Left colon (tissue), 2 donors: ENCODE measurements around the gene CAMKK2. TPM values are rescaled to one million over a fixed set of nuclear protein-coding genes. Genes with fewer than 3 reads are reported as not detected.
"Not testable (repeated sequence)": the region's sequence is repeated elsewhere in the genome, so short reads cannot be mapped to it uniquely, and the experiment has no call there.

Experiments used
- ATAC-seq: fragments of 200-7000 bp; cut with Tn5 transposase; one replicate; pipeline ENCODE4 v1.9.1; 2020; ENCODE audit warnings: mild to moderate bottlenecking, moderate library complexity
- DNase-seq, 2 donors: peaks; one replicate each; pipeline ENCODE4 v3.0.0-alpha.2; 2020
- intact Hi-C, 2 donors: fragments of 100-400 bp; cut with DNase I in 1 of 2; cut with micrococcal nuclease in 1 of 2; formaldehyde crosslinking; loops; one replicate each; pipeline versions ENCODE4 v1.11.2 to v1.14.0; 2022; cut with DNase I, micrococcal nuclease
- total RNA-seq, 2 donors: library from RNA; stranded (reverse); fragmentation: NEBNext Ultra II Directional; extraction: Animal tissue kit (Norgen Biotek cat#: 25700); gene quantifications; one replicate each; pipeline ENCODE4 v1.2.1, GENCODE V29; 2021
- donor health status: DM: no; HTN: no; CAD: no.
- donor health status: DM: yes; HTN: yes; CAD: no.

Gene CAMKK2
- total RNA-seq, 2 donors from 2014 or later, result 48.1 to 55.4 TPM

DNA sequence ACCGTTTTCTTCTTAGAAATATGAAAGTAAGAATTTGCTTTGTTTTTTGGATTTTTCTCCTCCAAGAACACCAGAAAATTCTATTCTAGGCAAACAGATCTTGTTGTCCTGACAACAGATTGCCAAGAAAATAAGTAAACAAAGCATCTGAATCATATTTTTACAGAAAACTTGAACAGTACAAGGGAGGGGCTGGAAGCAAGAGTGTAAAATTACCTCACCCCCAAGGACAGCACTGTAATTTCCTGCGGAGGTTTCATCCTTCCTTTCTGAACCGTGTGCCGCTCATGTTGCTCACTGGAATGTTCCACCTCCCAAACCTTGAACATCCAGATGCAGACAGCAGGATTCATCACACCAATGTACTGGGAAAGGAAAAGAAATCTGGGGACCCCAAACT is 5.4 kb upstream of the CAMKK2 start:
- intact Hi-C loops, result no loop called here
- ATAC-seq (no peak), DNase-seq (no peak)

DNA sequence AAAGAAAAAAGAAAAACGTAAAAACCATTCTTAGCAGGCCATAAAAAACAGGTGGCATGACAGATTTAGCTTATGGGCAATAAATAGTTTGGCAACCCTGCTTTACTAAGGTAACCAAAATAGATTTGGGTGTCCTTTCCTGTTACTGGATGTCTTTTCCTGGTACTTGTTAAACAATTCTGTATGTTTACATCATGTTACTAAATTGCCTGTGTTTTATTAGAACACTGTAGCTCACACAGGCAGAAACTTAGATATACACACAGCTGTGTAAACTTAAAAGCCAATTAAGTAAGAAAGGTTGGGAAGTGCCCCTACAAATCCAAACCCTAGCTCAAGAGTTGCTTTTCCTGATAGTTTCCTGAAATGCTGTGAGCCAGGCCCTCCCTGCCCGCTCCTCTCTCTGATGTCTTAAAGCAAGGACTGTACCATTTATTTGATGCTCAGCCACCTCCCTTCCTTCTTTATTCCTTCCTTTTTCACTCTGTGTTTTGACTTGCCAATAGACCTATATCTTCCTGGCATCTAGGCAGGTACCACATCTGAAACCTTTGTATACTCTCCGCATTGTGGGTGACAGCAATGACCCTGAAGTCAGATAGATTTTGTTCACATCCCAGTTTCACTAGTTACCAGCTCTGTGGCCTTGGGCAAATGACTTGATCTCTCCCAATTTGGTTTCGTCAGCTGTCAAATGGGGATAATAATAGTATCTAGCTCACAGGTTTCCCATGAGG is 3.7 kb upstream of the CAMKK2 start:
- intact Hi-C loops, result no loop called here
- DNase-seq, result no peak
- ATAC-seq, result peak; percentile 9

DNA sequence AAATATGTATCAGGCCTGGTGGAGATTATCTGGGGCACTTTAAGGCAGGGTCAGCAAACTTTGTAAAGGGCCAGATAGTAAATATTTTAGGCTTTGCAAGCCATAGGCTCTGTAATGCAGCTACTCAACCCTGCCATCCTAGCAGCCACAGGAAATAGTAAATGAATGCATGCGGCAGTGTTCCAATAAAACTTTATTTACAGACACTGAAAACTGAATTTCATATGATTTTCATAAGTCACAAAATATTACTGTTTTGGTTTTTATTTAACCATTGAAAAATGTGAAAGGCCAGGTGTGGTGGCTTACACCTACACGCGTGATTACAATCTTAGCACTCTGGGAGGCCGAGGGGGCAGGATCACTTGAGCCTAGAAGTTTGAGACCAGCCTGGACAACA is 3.2 kb upstream of the CAMKK2 start:
- ATAC-seq (no peak), DNase-seq (no peak)
- intact Hi-C loops, result no loop called here

DNA sequence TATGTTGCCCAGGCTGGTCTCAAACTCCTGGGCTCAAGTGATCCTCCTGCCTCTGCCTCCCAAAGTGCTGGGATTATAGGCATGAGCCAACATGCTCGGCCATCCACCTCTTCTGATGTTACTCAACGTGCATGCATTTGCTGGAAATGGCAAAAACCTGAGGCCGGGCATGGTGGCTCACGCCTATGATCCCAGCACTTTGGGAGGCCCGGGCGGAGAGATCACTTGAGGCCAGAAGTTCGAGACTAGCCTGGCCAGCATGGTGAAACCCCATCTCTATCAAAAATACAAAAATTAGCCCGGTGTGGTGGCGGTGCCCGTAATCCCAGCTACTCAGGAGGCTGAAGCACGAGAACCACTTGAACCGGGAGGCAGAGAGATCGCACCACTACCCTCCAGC is 1.9 kb upstream of the CAMKK2 start:
- intact Hi-C loops, ATAC-seq, DNase-seq: not testable (repeated sequence)

DNA sequence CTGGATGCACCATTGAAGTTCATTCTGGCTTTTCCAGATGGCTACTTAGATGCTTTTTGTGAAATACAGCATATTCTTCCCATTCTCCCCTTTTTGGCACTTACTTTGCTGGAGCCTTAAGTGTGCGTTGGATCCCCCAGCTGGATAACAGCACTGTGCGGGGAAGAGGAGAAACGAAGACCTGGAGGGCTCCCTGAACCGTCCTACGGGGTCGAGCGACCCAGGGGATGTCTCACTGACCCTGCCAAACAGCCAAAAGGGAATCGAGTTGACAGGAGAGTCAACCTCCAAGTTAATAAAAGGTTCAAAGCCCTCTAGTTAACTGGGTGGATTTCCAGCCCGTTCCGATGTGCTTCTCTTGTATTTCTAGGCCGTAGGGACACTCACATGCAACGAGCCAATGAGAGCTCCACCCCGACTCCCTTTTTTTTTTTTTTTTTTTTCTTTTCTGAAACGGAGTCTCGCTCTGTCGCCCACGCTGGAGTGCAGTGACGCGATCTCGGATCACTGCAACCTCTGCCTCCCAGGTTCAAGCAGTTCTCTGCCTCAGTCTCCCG is 1.0 kb upstream of the CAMKK2 start:
- ATAC-seq (peak; percentile 15), DNase-seq (peak in 1 of 2 donors; percentile 36)
- intact Hi-C loops, result no loop called here

DNA sequence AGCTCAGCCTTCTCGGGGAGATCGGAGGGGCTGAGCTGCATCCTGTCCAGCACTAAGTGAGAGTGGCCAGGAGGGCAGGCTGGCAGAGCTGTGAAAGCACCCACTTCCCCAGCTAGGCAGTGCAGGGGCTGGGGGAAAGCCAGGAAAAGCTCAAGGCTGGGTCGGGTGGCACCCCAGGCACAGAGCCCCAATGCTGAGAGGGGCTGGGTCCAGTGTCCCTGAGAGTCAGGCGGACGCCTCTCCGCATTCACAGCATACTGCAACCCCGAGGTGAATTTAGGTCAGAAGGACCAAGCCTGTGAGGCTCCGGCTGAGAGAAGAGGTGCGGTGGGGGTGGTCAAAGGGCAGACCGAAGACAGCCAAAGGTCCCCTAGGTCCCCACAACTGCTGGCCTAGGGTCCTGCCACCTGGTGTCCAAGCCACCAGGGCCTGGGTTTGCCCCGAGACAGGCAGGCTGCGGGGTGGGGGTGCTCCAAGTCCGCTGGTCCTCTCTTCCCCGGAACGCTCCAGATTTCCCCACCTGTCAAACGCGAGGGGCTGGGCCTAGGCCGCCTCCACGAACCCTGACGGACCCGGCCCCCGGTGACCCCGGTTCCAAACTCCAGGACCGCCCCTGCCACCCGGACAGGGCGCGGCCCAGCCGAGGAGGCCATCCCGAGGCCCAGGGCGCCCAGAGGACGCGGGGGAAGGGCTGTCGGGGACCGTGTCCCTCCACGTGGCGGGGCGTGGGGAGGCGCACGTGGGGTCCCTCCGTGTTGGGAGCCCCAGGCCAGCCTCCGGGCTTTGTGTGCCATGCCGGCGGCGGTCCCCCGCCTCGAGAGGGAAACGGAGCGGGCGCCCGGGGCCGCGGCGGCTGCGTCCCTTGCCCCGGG is 527 bp downstream of the CAMKK2 start:
- DNase-seq (peak; percentile 56 to 68), ATAC-seq (peak; percentile 58)
- intact Hi-C loops, result no loop called here

DNA sequence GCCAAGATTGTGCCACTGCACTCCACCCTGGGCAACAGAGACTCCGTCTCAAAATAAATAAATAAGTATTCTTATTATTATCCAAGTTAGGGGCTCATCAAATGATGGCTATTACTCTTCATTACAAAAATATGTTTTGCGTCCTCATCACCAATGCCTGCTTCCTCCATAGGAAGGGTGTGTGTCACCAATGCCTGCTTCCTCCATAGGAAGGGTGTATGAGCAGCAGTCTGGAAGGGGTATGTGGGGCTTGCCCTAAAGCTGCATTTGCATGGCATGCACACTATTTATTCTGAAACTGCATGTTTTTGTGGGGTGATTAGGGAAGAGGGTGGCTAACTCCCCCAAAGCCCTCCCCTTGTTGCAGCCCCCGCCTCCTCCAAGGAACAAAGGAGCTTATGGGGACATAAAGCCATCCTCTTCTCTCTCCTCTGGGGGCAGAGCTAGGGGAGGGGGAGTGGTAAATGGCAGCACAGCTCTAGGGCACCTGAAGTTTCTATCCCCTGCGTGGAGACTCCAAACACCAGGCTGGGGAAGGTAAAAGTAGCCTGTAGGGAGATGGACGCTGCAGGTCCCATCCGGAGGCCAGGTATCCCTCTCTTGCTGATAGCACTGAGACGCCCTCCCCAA is 1.3 kb downstream of the CAMKK2 start:
- intact Hi-C loops, result no loop called here
- DNase-seq (no peak), ATAC-seq (no peak)

DNA sequence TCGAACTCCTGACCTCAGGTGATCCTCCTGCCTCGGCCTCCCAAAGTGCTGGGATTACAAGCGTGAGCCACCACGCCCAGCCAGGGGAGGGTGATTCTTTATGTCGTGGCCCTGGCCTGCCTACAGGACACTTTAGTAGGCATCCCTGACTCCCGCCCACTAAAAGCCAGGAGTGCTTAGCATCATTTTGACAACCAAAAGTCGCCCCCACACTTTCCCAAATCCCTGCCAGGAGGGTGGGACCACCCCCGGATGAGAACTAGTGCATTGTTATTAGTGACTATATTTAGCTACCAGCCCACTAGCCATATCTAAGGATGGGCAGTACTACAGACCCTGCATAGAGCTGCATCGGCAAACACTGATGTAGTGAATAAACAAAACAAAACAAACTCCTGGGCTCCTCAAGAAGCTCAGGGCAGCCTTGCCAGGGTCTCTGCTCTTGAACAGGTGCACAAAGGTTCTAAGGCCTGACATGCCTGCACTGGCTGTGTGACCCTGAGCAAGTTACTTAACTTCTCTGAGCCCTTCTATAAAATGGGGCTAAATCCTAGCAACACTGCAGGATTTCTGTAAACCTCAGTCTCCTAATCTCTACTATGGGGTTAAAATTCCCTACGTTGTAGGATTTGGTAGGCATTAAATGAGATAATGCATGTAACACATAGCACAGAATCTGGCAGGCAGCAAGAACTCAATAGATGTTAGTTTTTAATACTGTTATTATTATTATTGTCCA is 2.2 kb downstream of the CAMKK2 start:
- intact Hi-C loops, result no loop called here
- DNase-seq, result no peak
- no peak for ATAC-seq

DNA sequence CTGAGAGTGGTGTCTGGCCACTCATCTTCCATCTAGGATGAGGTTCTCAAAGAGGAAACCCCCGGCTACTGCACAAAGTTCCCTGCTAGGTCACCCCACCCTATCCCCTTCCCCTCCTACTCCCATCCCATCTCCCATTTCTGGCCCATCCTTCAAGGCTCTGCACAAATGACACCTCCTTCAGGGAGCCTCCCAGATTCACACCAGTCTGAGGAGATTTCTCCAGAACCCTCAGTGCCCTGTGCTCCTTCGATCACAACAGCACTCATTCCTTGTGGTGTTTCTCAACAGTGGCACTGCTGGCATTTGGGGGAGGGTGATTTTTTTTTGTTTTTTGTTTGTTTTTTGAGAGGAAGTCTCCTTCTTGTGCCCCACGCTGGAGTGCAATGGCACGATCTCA is 2.9 kb downstream of the CAMKK2 start:
- ATAC-seq, result no peak
- intact Hi-C loops, result no loop called here
- DNase-seq, result no peak

DNA sequence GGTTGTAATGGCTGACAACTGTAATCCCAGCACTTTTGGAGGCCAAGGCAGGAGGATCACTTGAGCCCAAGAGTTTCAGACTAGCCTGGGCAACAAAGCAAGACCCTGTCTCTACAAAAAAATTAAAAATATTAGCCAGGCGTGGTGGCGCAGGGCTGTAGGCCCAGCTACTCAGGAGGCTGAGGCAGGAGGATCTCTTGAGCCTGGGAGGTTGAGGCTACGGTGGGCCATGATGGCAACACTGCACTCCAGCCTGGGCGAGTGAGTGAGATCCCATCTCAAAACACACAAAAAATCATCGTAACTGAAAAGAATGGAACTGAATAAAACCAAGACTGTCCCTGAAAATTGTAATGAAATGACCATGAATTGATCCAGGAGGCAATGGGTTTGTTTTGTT is 6.1 kb downstream of the CAMKK2 start:
- intact Hi-C loops, result no loop called here
- DNase-seq (no peak), ATAC-seq (no peak)

DNA sequence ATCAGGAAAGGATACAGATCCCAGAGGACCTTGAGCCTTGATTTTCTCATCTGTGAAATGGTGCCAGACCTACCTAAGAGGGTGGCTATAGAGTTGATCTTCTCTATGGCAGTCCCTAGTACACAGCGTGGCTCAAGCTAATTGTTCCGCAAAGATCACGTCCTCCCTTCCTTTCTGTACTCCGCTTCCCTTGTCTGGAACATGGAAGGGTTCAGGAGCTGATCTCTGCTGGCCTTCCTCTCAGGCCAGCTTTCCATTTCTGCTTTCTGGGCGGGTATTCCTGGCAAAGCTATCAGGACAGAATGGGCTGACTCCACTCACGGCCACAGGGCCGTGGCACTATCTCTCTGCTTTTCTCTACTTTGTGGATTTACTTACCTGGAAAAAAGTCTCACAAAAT is 6.5 kb downstream of the CAMKK2 start:
- DNase-seq (no peak), ATAC-seq (no peak)
- intact Hi-C loops, result no loop called here

DNA sequence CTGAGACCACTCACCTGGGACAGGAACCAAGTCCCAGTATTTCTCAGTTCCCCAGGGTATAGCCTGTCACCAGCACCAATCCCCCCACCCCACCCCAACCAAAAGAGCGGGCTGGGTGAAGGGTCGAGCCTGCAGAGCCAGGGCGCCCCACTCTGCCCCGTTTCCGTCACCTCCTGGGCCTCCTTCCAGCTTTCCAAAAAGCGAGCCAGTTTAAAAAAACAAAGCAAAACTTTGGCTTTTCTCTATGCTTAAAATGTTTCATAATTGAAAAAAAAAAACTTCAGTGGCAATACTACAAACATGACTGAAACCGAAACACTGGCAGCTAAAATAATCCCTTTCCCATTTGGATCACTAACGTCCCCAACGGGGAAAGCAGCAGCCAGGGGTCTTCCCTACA is 7.5 kb downstream of the CAMKK2 start:
- DNase-seq, result no peak
- intact Hi-C loops, result no loop called here
- ATAC-seq, result no peak

DNA sequence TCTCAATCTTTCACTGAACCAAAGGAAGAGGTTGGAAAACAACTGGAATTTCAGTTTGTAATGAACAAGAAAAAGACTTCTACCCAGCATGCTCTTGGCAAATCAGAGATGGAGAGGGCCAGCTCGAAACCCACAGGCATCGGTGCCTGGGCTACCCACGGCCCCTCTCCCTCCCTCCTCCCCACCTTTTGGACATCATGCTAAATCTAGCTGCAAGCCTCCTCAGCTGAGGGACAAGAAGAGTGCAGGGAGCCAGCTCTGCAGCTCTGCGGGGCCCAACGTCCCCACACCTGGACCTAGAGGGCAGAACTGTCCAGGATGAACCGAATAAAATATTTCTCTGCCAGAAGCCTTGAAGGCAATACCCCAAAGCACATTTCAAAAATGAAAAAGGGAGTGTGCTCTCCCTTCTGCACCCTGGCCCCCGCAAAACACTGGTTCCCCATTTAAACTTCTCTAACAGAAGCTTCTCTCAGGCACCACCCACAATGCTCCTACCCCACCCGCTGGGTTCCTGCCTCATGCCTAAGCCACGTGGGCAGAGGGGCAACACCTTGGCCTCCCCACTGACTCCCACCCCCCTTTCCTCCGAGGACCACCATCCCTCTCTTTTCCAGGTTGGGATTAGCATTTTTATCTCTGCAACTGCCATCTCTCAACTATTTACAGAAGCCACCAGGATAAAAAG is 8.2 kb downstream of the CAMKK2 start:
- ATAC-seq (no peak), DNase-seq (no peak)
- intact Hi-C loops, result no loop called here

DNA sequence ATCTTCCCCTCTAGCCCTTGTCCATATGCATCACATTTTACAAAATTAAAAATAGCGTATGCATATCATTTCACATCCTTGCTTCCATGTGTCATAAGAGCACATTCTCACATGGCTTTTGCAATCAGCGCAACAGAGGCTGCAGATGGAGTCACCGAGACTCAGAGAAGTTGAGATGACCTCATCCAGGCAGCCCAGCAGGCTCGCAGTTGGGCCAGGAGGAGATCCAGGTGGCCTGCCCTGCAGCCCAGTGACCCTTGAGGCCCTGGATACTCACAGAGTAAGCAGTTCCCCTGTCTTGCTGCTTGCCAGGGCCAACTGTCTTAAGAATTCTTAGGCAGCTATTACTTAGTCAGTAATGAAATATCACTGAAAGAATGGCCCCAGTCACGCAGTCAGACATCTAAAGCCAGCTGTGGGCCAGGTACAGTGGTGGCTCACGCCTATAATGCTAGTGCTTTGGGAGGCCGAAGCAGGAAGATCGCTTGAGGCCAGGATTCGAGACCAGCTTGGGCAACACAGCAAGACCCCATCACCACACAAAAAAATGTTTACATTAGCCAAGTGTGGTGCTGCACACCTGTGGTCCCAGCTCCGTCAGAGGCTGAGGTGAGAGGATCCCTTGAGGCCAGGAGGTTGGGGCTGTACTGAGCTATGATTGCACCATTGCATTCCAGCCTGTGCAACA is 9.1 kb downstream of the CAMKK2 start:
- intact Hi-C loops, result no loop called here
- no peak for DNase-seq
- no peak for ATAC-seq

DNA sequence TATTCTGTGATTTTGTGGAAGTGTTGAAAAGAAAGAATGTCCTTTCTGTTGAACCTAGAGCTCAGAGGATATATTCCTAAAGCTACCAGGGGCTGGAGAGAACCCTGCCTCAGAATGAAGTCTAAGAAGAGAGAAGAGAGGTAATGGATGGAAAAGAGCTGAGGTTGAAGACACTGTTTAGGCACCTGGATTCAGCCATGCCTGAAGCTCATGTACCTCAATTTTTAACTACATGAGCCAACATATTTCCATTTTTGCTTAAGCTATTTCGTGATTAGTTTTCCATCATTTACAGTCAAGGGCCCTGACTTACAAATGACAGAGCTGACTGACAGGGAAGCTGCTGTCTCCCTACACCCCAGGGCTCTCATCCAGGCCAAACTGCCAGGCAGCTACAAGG is 10.7 kb downstream of the CAMKK2 start:
- intact Hi-C loops, result no loop called here
- DNase-seq (no peak), ATAC-seq (no peak)

DNA sequence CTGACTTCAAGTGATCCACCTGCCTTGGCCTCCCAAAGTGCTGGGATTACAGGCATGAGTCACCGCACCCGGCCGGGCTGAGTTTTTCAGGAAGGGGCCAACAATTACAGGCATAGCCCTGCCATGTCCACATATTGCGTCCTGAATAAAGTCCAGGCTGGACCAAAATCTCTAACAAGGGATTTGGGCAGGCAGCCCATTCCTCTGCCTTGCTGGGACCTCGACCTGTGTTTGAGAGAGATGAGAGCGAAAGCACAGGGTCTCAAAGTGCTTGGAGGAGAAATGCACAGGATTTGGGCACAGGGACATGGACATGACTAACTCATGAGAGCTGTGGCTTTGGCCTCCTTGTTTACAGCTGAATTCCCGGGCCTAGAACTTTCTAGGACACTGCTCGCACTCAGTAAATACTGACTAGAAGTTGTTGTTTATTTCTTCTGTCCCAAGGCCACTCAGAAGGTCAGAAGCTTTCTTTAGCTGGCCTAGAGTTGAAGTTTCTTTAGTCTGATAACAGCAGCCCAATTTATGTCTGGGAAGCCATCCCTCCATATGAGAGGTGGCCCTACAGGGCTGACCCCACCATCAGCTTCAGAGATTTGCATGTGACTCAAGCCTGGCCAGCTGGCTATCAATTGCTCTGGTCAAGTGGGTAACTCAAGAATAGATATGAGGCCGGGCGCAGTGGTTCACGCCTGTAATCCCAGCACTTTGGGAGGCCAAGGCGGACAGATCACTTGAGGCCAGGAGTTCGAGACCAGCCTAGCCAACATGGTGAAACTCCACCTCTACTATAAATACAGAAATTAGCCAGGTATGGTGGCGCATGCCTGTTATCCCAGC is 11.7 kb downstream of the CAMKK2 start:
- intact Hi-C loops, result no loop called here
- DNase-seq (no peak), ATAC-seq (no peak)

DNA sequence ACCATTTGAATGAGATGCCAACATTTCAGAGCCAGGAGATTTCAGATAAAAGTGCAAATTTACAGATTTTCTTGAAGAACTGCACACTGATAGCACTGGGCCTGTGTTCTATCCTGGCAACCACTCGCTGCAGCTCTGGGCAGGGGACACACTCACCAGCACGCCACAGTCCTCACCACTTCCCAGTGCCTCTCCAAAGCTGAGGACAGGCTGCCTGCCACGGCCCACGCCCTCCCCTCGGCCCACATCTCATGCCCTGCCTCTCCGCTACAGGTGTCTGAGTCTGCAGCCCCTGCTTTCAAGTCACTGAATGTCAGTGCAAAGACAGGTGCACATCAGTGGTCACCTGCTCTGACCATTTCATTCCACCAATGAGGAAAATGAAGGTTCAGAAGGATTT is 12.7 kb downstream of the CAMKK2 start:
- no peak for DNase-seq
- no peak for ATAC-seq
- intact Hi-C loops, result no loop called here
